GM21390 (cell line): Measurements from ENCODE around the gene SEMA3C.

Experiments used
- ATAC-seq: cut with Tn5 transposase; IDR thresholded peaks from one replicate; pipeline ENCODE4 v1.9.1; 2021; ENCODE audit not compliant: unreplicated experiment

Gene SEMA3C

DNA sequence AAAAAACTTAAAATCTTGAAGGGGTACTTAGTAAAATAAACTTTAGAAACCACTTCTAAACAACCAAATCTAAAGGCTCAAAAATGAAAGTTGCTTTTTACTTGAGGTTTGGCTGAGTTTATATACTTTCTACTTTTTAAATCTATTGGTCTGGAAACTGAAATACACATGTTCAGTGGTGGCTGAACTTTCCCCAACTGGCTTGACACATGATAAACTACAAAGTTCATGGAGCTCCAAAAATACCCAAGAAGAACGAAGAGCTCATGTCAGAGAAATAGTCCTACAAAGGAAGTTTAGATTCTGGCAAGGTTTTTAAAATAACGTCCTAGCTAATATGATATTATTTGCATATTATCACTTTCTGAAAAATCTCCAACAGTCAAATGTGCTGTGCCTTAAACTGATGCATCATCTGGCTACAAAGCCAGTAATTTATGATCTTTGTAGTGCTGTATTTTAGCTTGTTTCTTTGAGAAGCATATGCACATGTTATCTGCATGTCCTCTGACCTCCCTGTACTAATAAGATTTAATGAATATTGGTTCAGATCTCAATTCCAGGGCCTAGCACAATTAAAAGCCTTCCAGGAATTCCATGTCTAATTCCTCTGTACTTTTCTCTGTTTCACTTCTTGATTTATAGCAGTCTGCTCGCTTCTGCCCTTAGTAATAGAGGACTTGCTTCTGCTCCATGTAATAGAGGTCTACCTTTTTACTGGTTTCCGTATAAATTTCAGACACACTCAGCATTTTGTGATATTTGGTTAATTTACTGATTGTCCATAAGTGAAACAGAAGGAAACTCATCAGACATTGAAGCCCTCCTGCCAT, 28.2 kb downstream of the SEMA3C start:
- no peak for ATAC-seq

DNA sequence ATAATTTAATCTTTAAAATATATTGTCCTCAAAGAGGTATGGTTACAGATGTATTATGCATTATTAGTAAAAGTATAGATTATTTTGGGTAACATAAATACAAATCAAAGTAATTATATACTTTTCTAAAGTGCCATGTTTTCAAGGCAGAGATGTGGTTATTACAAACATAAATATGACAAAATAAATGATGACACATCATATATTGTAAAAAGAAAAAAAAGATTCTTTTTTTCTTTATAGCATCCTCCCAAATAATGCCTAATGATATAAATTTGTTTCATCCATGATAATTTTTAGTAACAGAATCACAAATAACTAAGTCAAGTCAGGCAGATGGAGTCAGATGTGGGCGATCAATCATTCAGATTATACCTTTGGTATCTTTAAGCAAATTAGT, 29.3 kb downstream of the SEMA3C start:
- no peak for ATAC-seq

DNA sequence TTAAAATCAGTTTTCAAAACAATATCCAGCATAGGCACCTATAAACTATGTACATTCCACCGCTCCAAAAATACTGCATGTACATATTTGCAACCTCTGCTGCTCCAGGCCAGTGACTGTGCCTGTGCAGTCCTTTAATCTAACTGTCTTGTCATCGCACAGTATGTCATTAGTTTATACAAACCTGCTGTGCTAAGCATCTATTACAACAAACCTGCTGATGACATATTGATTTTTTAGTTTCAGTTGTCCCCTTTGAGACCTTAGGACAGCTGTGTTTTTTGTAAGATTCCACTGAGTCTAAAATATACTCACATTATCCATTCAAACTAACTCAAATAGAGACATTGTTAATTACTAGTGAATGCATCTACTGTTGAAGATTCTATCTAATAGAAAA, 33.1 kb downstream of the SEMA3C start:
- no peak for ATAC-seq

DNA sequence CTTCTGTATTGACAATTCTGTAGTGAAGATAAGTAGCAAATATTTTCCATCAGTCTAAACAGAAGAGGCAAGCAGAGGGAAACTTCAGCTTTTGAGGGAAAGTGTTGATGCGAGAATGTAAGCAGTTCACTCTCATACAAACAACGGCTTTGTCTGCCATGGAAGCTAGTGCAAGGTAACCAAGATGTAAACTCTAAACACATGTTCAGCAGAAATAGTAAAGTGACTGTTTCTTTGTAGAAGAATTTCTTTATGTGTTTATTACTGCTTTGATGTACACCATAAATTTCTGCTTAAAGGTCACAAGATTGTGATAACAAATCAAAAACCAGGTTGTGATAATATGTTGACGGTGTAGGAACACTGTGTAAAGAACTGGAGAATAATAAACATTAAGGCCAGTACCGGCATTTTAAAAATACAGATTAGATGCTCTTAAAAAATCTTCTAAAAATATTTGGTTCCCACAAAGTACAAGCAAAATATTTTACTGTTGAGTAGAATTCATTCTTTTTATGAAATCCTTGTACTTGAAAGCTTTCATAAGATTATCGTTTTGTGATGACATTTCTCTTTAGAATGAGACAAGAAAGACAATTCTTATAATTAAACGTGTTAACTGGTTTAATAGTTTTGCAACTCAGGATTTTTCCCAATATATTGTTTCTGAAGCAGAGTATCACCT, 34.2 kb downstream of the SEMA3C start:
- no peak for ATAC-seq

DNA sequence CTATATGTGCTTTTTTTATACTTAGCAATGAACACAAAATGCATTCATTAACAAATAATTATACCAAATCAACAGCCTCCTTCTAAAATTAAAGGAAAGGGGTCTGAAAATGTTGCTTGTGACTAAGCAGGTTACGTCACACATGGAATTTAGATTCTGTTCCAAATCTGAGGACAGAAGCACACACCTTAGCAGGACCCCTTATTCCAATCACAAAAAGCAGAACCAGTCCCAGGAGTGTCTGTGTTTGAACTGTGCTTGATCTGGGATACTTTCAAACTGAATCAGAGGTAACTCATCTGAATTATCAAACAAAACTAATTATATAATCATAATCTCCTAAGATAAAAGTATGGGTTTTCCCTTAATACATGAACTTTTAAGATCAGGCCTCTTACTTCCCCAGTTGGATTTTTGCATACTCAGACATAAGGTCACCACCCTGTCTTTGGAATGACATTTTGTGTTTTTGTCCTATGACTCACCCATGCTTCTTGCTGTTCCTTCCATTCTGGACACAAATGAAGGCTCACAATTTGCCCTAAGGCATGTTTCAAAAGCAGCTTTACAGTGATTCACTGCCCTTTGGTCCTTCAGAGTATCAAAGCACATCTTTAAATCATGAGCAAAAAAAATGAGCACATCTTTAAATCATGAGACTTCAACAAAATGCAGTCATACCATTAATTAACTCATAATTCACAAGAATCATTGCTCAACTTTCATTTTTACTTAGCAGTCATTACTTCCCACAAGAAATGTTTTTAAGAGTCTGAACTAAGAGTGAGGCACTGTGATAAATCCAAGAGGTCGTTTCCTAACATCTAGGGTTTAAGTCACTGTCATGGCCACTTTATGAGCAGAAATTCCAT, 35.5 kb downstream of the SEMA3C start:
- no peak for ATAC-seq

DNA sequence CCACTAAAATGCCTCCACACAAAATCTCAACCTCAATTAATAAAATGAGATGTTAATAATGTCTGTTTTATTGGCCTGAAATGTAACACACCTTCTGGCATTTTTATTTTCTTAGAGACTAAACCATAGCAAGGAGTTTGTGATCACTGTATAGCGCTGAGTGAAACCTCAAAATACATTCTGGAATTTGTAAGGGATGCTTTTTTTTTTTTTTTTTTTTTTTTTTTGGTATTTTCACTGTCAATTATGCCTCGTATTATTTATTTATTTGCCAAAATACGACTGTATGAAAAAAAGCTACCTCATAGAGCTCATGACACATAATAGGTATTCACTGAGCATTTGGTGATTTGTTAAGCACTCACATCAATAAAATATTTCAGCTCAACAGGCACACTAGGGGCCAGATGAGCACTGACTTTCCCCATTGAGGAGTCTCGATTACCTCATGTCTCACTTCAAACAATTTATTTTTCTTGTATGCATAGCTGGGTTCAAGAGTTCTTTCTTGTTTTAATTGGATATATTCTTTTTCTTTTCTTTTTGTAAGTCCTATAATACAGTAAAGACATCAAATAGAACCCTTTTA, 36.5 kb downstream of the SEMA3C start:
- no peak for ATAC-seq

- ATAC-seq = no peak
Observed at GRCh38 chr7:80881351-80881900, 37.4 kb downstream of the SEMA3C start.

DNA sequence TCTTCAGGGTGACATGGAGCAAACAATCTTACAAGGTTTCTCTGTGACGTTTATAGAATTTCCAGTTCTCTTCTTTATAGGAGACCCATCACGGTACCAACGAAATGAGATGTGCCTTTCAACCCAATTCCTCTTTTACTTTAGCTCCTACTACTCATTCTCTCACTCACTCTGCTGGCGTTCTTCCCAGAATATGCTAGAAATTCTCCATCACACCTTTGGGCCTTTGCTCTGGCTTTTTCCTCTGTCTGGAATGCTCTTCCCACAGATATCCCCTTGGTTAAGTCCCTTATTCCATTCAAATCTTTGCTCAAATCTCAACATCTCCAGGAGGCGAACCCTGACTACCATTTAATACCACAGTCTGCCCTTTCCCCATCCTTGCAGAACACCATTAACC, 39.0 kb downstream of the SEMA3C start:
- no peak for ATAC-seq

DNA sequence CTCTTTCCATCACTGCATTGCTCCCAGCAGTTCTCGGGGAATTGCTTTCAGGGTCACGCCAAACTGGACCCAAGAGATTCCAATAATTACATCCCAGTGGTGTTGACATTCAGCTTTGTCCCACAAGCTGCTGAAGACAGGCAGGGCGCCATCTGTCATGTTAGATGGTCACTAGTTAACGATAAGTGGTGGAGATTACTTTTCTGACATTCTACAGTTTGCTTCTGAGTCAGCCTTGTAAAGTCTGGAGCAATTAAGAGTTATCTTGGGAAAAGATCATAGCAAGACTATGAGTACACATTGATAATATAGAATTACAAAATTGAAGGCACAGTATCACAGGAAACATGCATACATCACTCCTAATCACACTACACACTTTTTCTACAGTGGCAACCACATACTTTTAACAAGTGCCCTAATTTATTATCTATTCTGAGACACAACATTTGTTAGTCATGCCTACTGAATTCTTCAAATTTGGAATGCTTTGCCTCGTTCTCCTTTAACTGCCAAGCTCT, 41.9 kb downstream of the SEMA3C start:
- no peak for ATAC-seq

DNA sequence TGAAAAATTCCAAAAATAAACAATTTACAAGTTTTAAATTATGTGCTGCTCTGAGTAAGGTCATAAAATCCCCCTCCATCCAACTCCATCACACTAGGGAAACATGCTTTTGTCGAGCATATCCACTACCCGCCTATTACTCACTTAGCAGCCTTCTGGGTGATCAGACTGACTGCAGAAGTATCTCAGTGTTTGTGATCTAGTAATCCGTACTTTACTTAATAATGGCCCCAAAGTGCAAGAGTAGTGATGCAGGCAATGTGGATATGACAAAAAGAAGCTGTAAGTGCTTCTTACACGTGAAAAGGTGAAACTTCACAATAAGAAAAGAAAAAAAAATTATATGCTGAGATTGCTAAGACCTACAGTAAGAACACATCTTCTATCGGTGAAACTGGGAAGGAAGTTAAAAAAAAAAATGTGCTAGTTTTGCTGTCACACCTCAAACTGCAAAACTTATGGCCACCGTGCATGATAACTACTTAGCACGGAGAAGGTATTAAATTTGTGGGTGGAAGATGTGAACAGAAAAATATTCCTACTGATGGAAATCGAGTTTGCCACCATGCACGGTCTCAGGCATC, 43.2 kb downstream of the SEMA3C start:
- no peak for ATAC-seq

GRCh38 chr7:80873140-80873539, 45.7 kb downstream of the SEMA3C start:
- ATAC-seq = no peak

GRCh38 chr7:80871228-80871627, 47.6 kb downstream of the SEMA3C start:
- ATAC-seq = no peak

GRCh38 chr7:80870813-80871212, 48.0 kb downstream of the SEMA3C start:
- ATAC-seq = no peak

DNA sequence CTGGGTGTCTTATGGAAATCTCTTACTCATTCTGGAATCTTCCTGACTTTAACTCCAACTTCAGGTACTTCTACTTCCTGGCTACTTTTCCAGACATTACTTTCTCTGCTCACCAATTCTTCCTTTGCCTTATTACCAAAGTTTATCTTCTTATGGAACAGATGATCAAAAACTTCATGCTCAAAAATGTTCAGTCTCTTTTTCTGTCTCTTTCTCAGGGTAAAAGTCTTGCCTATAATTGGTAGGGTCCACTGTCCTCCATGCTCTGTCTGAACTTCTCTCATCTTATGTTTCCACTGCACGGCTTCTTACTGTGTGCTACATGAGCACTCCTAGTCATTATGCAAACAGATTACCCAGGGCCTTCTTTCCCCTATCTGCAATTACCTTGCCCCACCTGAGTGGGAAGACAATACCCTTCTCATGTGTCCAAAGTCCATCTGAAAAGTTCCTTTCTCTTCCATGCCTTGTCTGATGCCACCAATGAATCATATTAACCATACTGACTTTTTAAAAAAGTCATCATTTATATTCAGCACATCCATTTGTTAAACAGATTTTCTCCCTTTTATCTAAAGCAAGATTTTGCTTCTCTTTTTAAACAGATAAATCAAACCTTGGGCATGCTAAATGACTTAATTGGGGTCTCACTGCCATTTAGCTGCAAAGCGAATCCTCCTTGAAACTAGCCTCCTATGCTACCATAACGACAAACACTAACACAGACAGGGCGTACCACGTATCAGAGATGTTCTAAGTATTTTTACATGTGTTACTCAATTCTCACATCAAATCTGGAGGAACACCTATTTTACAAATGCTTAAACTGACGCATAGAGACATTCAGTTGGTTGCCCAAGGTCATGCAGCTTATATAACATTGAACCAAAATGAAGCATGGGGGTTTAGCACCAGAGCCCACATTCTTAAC, 48.8 kb downstream of the SEMA3C start:
- ATAC-seq = no peak

GRCh38 chr7:80869106-80869784, 49.6 kb downstream of the SEMA3C start:
- no peak for ATAC-seq

- ATAC-seq = no peak
Observed at GRCh38 chr7:80868566-80868965, 50.3 kb downstream of the SEMA3C start.

DNA sequence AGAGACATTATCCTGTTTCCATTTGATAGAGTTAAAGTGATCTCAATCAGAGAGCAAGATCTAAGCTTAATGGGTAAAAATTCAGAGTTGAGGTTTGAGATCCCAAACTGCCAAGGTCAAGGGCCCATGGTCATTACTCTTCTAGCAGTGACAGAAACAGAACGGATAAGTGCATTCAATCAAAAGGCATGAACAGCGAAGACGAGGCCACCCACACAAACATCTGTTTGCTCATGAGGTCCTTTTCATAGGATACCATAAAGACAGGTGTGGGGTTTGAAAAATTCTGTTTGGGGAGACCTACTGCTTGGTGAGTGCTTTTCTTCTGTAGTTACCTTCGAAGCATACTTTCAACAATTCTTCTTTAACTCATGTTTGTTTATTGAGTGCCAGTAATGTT, 58.3 kb downstream of the SEMA3C start:
- no peak for ATAC-seq

DNA sequence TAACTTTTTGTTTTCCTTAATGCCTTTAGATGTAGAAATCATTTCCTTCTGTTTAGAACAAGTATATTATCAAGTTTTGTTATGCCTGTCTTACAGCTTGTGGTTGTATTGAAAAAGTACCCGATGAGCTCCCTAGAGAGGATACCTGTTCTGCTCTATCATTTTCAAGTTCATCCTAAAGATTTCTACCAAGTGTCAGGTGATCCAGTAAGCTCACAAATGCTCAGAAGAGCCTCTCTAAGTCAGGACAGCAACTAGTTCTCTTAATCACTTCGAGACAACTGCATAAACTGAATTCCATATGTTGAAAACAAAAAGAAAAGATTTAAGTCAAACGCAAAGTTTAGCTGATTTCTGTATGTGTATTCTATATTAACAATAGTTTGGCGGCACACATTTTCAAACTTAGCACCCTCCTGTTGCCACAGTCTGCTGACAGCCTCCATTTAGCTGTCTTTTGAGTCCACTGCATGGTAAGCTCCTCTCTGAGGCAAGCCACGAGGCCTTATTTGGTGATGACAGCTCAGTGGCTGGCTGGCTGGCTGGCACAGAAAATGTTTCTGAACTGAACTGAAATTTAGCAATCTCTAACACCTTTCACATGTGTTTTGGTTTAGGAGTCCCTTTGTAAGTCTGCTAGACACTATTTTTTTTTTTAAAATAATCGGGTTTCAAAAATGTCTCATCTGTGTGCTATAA, 59.4 kb downstream of the SEMA3C start:
- no peak for ATAC-seq
